HepG2 (cell line): ENCODE results near the gene GSAP. TPM values are rescaled to one million over a fixed set of nuclear protein-coding genes. Genes with fewer than 3 reads are reported as not detected.

Experiments
- ATAC-seq: fragments of 200-7000 bp; cut with Tn5 transposase; 3 replicates; pipeline ENCODE4 v1.9.1; 2020; ENCODE audit warnings: mild to moderate bottlenecking, moderate library complexity
- BruUV-seq: library from RNA; stranded (reverse); fragments of 400-500 nt; replicated peaks from 2 replicates; lab custom pipeline; 2021; lab: Mats Ljungman, UMichigan
- CTCF ChIA-PET: fragments of 300-600 bp; formaldehyde crosslinking; extraction: SDS; loops from one replicate; lab custom pipeline; 2021; ENCODE audit warnings: low total read pairs, inconsistent platforms, low intra/inter-chr PET ratio; lab: Yijun Ruan, JAX
- POLR2A ChIA-PET: fragments of 350-600 bp; sonication (Branson Sonifier 250); formaldehyde crosslinking; loops from one replicate; lab custom pipeline; 2020; ENCODE audit warnings: antibody characterized with exemption, inconsistent platforms; lab: Yijun Ruan, JAX
- DNase-seq: peaks from one replicate; pipeline ENCODE4 v3.0.0-alpha.2; 2015; ENCODE audit warnings: low spot score
- FAIRE-seq: peaks from 3 replicates; lab custom pipeline; 2011; peaks lifted over from hg19 to GRCh38; lab: Jason Lieb, UNC
- H2AFZ ChIP-seq: one replicate; pipeline ENCODE4 v1.6.1; 2011; ENCODE audit warnings: low read length, inconsistent platforms
- H3K27ac ChIP-seq: fragments of 300-600 bp; 3 replicates; pipeline ENCODE4 v1.8.0; 2011; ENCODE audit warnings: mixed run types, mild to moderate bottlenecking, mixed read lengths, low read length, inconsistent platforms; ENCODE audit not compliant: insufficient read depth; ENCODE audit errors: extremely low read length
- H3K27me3 ChIP-seq, 2 experiments: fragments of 200-600 bp in 1 of 2; 2 replicates in 1 of 2; 3 replicates in 1 of 2; pipeline versions ENCODE4 v1.6.0 to v1.8.0; 2011; ENCODE audit warnings: low read length in 2 of 2, mild to moderate bottlenecking in 2 of 2, moderate library complexity in 2 of 2, inconsistent platforms in 1 of 2; ENCODE audit not compliant: insufficient read depth in 2 of 2, control insufficient read depth in 1 of 2
- H3K36me3 ChIP-seq, 2 experiments: fragments of 200-600 bp in 1 of 2; replicated peaks in 1 of 2; 2 replicates in 1 of 2; 3 replicates in 1 of 2; pipeline versions ENCODE4 v1.5.1 to v1.8.0; 2011; ENCODE audit warnings: low read length in 2 of 2, inconsistent platforms in 1 of 2; ENCODE audit not compliant: insufficient read depth in 2 of 2, control insufficient read depth in 1 of 2
- H3K4me1 ChIP-seq: 2 replicates; pipeline ENCODE4 v1.5.1; 2012; ENCODE audit warnings: low read length, inconsistent platforms; ENCODE audit not compliant: insufficient read depth
- H3K4me2 ChIP-seq: 2 replicates; pipeline ENCODE4 v1.6.0; 2011; ENCODE audit warnings: low read depth, low read length, inconsistent platforms
- H3K4me3 ChIP-seq, 3 experiments: fragments of 200-600 bp in 1 of 3; sonication (generic), shearing (Covaris generic) in 1 of 3; replicated peaks in 1 of 3; 2 replicates each; pipeline ENCODE4 v1.5.1; 2011 to 2016; ENCODE audit warnings: low read length in 3 of 3, inconsistent platforms in 2 of 3, low read depth in 2 of 3, mild to moderate bottlenecking in 2 of 3, control low read depth in 1 of 3, mixed read lengths in 1 of 3; ENCODE audit not compliant: insufficient read depth in 1 of 3
- H3K79me2 ChIP-seq: one replicate; pipeline ENCODE4 v1.6.1; 2011; ENCODE audit warnings: low read length, inconsistent platforms; ENCODE audit not compliant: insufficient read depth
- H3K9ac ChIP-seq: 2 replicates; pipeline ENCODE4 v1.6.0; 2011; ENCODE audit warnings: mild to moderate bottlenecking, low read depth, low read length, inconsistent platforms; ENCODE audit not compliant: insufficient read depth
- H3K9me3 ChIP-seq: 2 replicates; pipeline ENCODE4 v1.5.1; 2012; ENCODE audit warnings: mild to moderate bottlenecking, low read length
- H4K20me1 ChIP-seq: 2 replicates; pipeline ENCODE4 v1.6.0; 2011; ENCODE audit warnings: inconsistent platforms, mild to moderate bottlenecking, low read length, moderate library complexity; ENCODE audit not compliant: insufficient read depth
- POLR2A ChIP-seq, 2 experiments: IDR thresholded peaks; 2 replicates each; pipeline ENCODE4 v1.6.1; 2011; ENCODE audit warnings: low read depth in 2 of 2, low read length in 2 of 2, mild to moderate bottlenecking in 1 of 2, moderate library complexity in 1 of 2; ENCODE audit not compliant: insufficient read depth in 1 of 2
- ZNF326 ChIP-seq: sonication (generic); formaldehyde crosslinking; IDR thresholded peaks from 2 replicates; pipeline ENCODE4 v1.4.0; 2020; ENCODE audit warnings: missing genetic modification reagents, borderline replicate concordance
- WGBS: methylation state at CpG from one replicate; pipeline ENCODE4 v1.1.6; 2017; ENCODE audit warnings: low lambda C conversion rate; 5-methylcytosine and 5-hydroxymethylcytosine counted together
- in situ Hi-C: cut with HindIII; loops from 2 replicates; pipeline ENCODE4 v1.10.0; 2017; ENCODE audit warnings: low pct_unique_long_range_greater_than_20kb; ENCODE audit not compliant: extremely low pct_ligation_motif_present
- intact Hi-C: fragments of 100-400 bp; cut with micrococcal nuclease; formaldehyde crosslinking; loops from one replicate; pipeline ENCODE4 v1.10.0; 2022; ENCODE audit not compliant: unreplicated experiment
- polyA plus RNA-seq, 8 experiments: library from polyadenylated mRNA; depleted of rRNA in 3 of 8; stranded (reverse) in 7 of 8; unstranded in 1 of 8; fragments of >200 nt; fragmentation: Illumina TruSeq in 4 of 8; extraction: Trizol in 4 of 8; gene quantifications; 2 replicates each; pipeline versions ENCODE4 v1.2.1 to v1.2.3, GENCODE V29; 2011 to 2016; ENCODE audit warnings: low read depth in 4 of 8, missing spikeins in 1 of 8, mixed read lengths in 1 of 8; ENCODE audit not compliant: insufficient read depth in 1 of 8
- total RNA-seq, 5 experiments: library from RNA; depleted of rRNA; stranded (reverse); fragments of >200 nt; fragmentation: Illumina TruSeq; extraction: Trizol; gene quantifications; 2 replicates each; pipeline ENCODE4 v1.2.3, GENCODE V29; 2016; ENCODE audit warnings: low read depth in 1 of 5
- TF ChIP-seq, protein P1 (sequence below): IDR thresholded peaks from 2 replicates; pipeline ENCODE4 v1.6.1; 2016; ENCODE audit warnings: low read depth, missing genetic modification reagents, missing compliant biosample characterization
- TF ChIP-seq, protein P2 (sequence below): sonication (generic); formaldehyde crosslinking; IDR thresholded peaks from 2 replicates; pipeline ENCODE4 v1.8.1; 2023; ENCODE audit warnings: mild to moderate bottlenecking, missing genetic modification reagents

The GSAP gene
- total and polyA plus RNA-seq, 2 of the 13 experiments (the other 11 are each of a cell fraction or from before 2014, with no cell fraction given): 34.6 to 40.6 TPM

DNA sequence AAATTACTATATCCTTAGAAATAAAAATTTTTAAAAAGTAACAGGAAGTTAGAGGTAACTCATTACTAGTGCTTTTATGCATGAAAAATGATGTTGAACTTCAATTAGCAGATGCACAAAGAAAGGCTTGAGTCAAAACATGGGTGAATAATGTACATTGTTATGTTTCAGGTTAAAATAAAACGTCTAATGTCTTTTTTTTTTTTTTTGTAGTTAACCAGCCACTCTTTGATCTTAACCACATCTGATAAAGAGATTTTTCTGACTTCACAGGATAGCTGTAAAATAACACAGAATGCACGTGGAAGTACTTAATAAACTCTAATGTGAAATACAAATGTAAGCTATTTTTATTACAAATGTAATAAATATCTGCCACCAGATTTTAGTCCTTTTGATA, 61.7 kb downstream of the GSAP start:
- Histone ChIP-seq H3K27me3 (no peaks in the 10 kb centered on the region), H4K20me1 (no peaks in the 10 kb centered on the region), H3K4me2 (no peak overlapping the region), H2AFZ (no peak overlapping the region), H3K9ac (no peak overlapping the region), H3K4me3 (no peak overlapping the region), H3K9me3 (no peaks in the 10 kb centered on the region), H3K27ac (no peak overlapping the region), H3K36me3 (peaks cover 12 to 38% of the 10 kb centered on the region in 2 experiments), H3K79me2 (no peaks in the 10 kb centered on the region), H3K4me1 (peaks cover 9% of the 10 kb centered on the region)
- intact Hi-C loops: loop anchor here (1.0 kb wide), 1 partner anchor 20 kb away; no protein-coding TSS in a partner anchor
- CTCF ChIA-PET: no interaction called here
- no peak for DNase-seq
- no TSS peak for BruUV-seq
- WGBS: 70% methylated on average over 2 of the region's 2 CpGs
- no peak for ATAC-seq
- TF ChIP-seq, protein P1, sequence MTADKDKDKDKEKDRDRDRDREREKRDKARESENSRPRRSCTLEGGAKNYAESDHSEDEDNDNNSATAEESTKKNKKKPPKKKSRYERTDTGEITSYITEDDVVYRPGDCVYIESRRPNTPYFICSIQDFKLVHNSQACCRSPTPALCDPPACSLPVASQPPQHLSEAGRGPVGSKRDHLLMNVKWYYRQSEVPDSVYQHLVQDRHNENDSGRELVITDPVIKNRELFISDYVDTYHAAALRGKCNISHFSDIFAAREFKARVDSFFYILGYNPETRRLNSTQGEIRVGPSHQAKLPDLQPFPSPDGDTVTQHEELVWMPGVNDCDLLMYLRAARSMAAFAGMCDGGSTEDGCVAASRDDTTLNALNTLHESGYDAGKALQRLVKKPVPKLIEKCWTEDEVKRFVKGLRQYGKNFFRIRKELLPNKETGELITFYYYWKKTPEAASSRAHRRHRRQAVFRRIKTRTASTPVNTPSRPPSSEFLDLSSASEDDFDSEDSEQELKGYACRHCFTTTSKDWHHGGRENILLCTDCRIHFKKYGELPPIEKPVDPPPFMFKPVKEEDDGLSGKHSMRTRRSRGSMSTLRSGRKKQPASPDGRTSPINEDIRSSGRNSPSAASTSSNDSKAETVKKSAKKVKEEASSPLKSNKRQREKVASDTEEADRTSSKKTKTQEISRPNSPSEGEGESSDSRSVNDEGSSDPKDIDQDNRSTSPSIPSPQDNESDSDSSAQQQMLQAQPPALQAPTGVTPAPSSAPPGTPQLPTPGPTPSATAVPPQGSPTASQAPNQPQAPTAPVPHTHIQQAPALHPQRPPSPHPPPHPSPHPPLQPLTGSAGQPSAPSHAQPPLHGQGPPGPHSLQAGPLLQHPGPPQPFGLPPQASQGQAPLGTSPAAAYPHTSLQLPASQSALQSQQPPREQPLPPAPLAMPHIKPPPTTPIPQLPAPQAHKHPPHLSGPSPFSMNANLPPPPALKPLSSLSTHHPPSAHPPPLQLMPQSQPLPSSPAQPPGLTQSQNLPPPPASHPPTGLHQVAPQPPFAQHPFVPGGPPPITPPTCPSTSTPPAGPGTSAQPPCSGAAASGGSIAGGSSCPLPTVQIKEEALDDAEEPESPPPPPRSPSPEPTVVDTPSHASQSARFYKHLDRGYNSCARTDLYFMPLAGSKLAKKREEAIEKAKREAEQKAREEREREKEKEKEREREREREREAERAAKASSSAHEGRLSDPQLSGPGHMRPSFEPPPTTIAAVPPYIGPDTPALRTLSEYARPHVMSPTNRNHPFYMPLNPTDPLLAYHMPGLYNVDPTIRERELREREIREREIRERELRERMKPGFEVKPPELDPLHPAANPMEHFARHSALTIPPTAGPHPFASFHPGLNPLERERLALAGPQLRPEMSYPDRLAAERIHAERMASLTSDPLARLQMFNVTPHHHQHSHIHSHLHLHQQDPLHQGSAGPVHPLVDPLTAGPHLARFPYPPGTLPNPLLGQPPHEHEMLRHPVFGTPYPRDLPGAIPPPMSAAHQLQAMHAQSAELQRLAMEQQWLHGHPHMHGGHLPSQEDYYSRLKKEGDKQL: no peak
- TF ChIP-seq, protein P2, sequence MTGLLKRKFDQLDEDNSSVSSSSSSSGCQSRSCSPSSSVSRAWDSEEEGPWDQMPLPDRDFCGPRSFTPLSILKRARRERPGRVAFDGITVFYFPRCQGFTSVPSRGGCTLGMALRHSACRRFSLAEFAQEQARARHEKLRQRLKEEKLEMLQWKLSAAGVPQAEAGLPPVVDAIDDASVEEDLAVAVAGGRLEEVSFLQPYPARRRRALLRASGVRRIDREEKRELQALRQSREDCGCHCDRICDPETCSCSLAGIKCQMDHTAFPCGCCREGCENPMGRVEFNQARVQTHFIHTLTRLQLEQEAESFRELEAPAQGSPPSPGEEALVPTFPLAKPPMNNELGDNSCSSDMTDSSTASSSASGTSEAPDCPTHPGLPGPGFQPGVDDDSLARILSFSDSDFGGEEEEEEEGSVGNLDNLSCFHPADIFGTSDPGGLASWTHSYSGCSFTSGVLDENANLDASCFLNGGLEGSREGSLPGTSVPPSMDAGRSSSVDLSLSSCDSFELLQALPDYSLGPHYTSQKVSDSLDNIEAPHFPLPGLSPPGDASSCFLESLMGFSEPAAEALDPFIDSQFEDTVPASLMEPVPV (CRISPR knock-in tag): no peak
- no peak for TF ChIP-seq POLR2A (IDR thresholded peaks at IDR 0.05; ENCODE audit: insufficient read depth in 1 of 2, low read depth in 2 of 2, low read length in 2 of 2)
- TF ChIP-seq ZNF326: no peak
- FAIRE-seq: no peak
- POLR2A ChIA-PET: no interaction called here
- in situ Hi-C loops: no loop called here
